ENCODE results near the gene CHRNA9.

CHRNA9 gene

GRCh38 chr4:40308528-40309122 lies 26.5 kb upstream of the CHRNA9 start:
- no peak for DNase-seq (ENCODE audit: low spot score)

- DNase-seq (ENCODE audit: low spot score) = peak; percentile 79
Measured at GRCh38 chr4:40309250-40309774, 25.8 kb upstream of the CHRNA9 start.

- DNase-seq (ENCODE audit: low spot score) = no peak
Measured at GRCh38 chr4:40310225-40310624, 24.9 kb upstream of the CHRNA9 start.

- no peak for DNase-seq (ENCODE audit: low spot score)
Measured at GRCh38 chr4:40311811-40312346, 23.3 kb upstream of the CHRNA9 start.

- DNase-seq (ENCODE audit: low spot score) = peak; percentile 36
Measured at GRCh38 chr4:40314951-40315350, 20.2 kb upstream of the CHRNA9 start.

- peak; percentile 76 for DNase-seq (ENCODE audit: low spot score)
Measured at GRCh38 chr4:40316333-40316781, 18.8 kb upstream of the CHRNA9 start.

- DNase-seq (ENCODE audit: low spot score) = peak; percentile 91
Measured at GRCh38 chr4:40316782-40317635, 18.1 kb upstream of the CHRNA9 start.

- DNase-seq (ENCODE audit: low spot score) = no peak
Measured at GRCh38 chr4:40317916-40318658, 17.0 kb upstream of the CHRNA9 start.

- no peak for DNase-seq (ENCODE audit: low spot score)
Measured at GRCh38 chr4:40321574-40322275, 13.4 kb upstream of the CHRNA9 start.

- DNase-seq (ENCODE audit: low spot score) = no peak
Measured at GRCh38 chr4:40322811-40323210, 12.3 kb upstream of the CHRNA9 start.

- DNase-seq (ENCODE audit: low spot score) = peak; percentile 26
Measured at GRCh38 chr4:40323866-40324265, 11.3 kb upstream of the CHRNA9 start.

- DNase-seq (ENCODE audit: low spot score) = peak; percentile 83
Measured at GRCh38 chr4:40325406-40326019, 9.6 kb upstream of the CHRNA9 start.

- no peak for DNase-seq (ENCODE audit: low spot score)
Measured at GRCh38 chr4:40327340-40327739, 7.8 kb upstream of the CHRNA9 start.

GRCh38 chr4:40328383-40328782 lies 6.8 kb upstream of the CHRNA9 start:
- no peak for DNase-seq (ENCODE audit: low spot score)

GRCh38 chr4:40329805-40330204 lies 5.3 kb upstream of the CHRNA9 start:
- DNase-seq (ENCODE audit: low spot score) = no peak

- no peak for DNase-seq (ENCODE audit: low spot score)
Measured at GRCh38 chr4:40330536-40330935, 4.6 kb upstream of the CHRNA9 start.

GRCh38 chr4:40331101-40331745 lies 3.9 kb upstream of the CHRNA9 start:
- DNase-seq (ENCODE audit: low spot score) = no peak

GRCh38 chr4:40331961-40332360 lies 3.2 kb upstream of the CHRNA9 start:
- no peak for DNase-seq (ENCODE audit: low spot score)

GRCh38 chr4:40333921-40334352 lies 1.2 kb upstream of the CHRNA9 start:
- peak; percentile 83 for DNase-seq (ENCODE audit: low spot score)

GRCh38 chr4:40335525-40335894 lies 377 bp downstream of the CHRNA9 start:
- no peak for DNase-seq (ENCODE audit: low spot score)

GRCh38 chr4:40337051-40337450 lies 1.9 kb downstream of the CHRNA9 start:
- DNase-seq (ENCODE audit: low spot score) = no peak

All from RKO (cell line).